KMS-11 (cell line): ENCODE data around the gene SLC37A1.

Experiments used
- H2AFZ ChIP-seq: fragments of 200-600 bp; sonication (generic); 2 replicates; pipeline ENCODE4 v1.6.1; 2016; ENCODE audit warnings: antibody characterized with exemption, mixed run types, low read depth
- H3K27ac ChIP-seq: fragments of 200-600 bp; sonication (generic); 2 replicates; pipeline ENCODE4 v1.6.1; 2016; ENCODE audit warnings: mild to moderate bottlenecking, mixed run types
- H3K27me3 ChIP-seq: fragments of 200-600 bp; sonication (generic); 2 replicates; pipeline ENCODE4 v1.6.1; 2017; ENCODE audit warnings: mild to moderate bottlenecking, low read depth, mixed run types, moderate library complexity; ENCODE audit not compliant: insufficient read depth
- H3K36me3 ChIP-seq: fragments of 200-600 bp; sonication (generic); 2 replicates; pipeline ENCODE4 v1.6.1; 2017; ENCODE audit warnings: mild to moderate bottlenecking, mixed run types; ENCODE audit not compliant: insufficient read depth
- H3K4me1 ChIP-seq: fragments of 200-600 bp; sonication (generic); 2 replicates; pipeline ENCODE4 v1.6.1; 2016; ENCODE audit warnings: mild to moderate bottlenecking, low read depth, mixed run types; ENCODE audit not compliant: poor library complexity, severe bottlenecking
- H3K4me2 ChIP-seq: fragments of 200-600 bp; sonication (generic); 2 replicates; pipeline ENCODE4 v1.7.0; 2016; ENCODE audit warnings: mild to moderate bottlenecking, mixed run types
- H3K4me3 ChIP-seq: fragments of 200-600 bp; sonication (generic); IDR thresholded peaks from 2 replicates; pipeline ENCODE4 v1.6.1; 2017; ENCODE audit warnings: low read depth, low read length, mixed read lengths; ENCODE audit not compliant: insufficient read depth
- H3K79me2 ChIP-seq: fragments of 200-600 bp; sonication (generic); 2 replicates; pipeline ENCODE4 v1.6.1; 2016; ENCODE audit warnings: low read depth, mixed run types; ENCODE audit not compliant: insufficient read depth
- H3K9ac ChIP-seq: fragments of 200-600 bp; sonication (generic); 2 replicates; pipeline ENCODE4 v1.6.1; 2016; ENCODE audit warnings: mild to moderate bottlenecking, mixed run types
- H4K20me1 ChIP-seq: fragments of 200-600 bp; sonication (generic); 2 replicates; pipeline ENCODE4 v1.6.1; 2016; ENCODE audit warnings: mild to moderate bottlenecking, mixed run types; ENCODE audit not compliant: insufficient read depth
- TF ChIP-seq, protein P1 (sequence below): fragments of 200-600 bp; sonication (generic); conservative IDR thresholded peaks from 2 replicates; pipeline ENCODE4 v1.6.1; 2017; ENCODE audit warnings: low read depth, mild to moderate bottlenecking, antibody characterized with exemption, low read length, moderate library complexity, mixed read lengths

Gene SLC37A1

DNA sequence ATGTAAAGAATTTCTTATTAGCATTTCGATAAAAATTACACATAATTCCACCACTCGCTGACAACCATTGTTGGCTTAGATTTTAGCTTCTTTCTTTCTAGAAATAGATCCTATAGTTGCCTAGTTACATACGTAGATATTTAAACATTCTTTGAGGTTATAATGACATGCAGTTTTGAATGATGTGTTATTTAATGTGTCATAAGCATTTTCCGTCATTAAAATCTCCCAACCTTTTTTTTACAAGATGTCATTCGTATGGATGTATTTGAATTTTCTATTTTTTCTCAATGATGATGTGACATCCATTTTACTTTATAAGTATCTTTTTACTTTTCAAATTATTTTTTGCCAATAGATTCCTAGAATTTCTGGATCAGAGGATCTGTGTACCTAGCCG is 44.7 kb downstream of the SLC37A1 start:
- Histone ChIP-seq H3K27me3 (no peaks in the 10 kb centered on the region), H3K4me2 (no peak overlapping the region), H3K36me3 (no peaks in the 10 kb centered on the region), H3K4me1 (no peaks in the 10 kb centered on the region), H3K79me2 (no peaks in the 10 kb centered on the region), H2AFZ (no peak overlapping the region), H3K9ac (no peak overlapping the region), H3K4me3 (no peak overlapping the region), H4K20me1 (no peaks in the 10 kb centered on the region), H3K27ac (no peak overlapping the region)
- TF ChIP-seq, protein P1, sequence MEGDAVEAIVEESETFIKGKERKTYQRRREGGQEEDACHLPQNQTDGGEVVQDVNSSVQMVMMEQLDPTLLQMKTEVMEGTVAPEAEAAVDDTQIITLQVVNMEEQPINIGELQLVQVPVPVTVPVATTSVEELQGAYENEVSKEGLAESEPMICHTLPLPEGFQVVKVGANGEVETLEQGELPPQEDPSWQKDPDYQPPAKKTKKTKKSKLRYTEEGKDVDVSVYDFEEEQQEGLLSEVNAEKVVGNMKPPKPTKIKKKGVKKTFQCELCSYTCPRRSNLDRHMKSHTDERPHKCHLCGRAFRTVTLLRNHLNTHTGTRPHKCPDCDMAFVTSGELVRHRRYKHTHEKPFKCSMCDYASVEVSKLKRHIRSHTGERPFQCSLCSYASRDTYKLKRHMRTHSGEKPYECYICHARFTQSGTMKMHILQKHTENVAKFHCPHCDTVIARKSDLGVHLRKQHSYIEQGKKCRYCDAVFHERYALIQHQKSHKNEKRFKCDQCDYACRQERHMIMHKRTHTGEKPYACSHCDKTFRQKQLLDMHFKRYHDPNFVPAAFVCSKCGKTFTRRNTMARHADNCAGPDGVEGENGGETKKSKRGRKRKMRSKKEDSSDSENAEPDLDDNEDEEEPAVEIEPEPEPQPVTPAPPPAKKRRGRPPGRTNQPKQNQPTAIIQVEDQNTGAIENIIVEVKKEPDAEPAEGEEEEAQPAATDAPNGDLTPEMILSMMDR, result no peak

DNA sequence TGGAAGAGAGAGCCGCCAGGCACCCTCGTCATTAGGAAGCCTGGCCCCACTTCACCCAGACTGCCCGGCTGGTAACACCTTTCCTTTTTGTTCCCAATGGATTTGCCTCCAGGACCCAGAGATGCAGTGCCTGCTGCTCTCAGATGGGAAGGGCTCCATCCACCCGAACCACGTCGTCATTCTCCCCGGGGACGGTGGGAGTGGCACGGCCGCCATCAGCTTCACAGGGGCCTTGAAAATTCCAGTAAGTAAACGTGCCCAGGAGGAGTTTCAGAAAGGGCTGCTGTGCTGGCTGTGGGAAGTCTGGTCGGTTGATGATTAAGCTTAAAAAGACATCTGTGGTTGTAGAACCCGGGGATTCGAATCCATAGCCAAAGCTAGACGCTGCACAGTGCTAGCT is 45.2 kb downstream of the SLC37A1 start:
- no peaks in the 10 kb centered on the region for H3K36me3 ChIP-seq
- no peaks in the 10 kb centered on the region for H4K20me1 ChIP-seq
- no peak overlapping the region for H3K27ac ChIP-seq
- no peak overlapping the region for H3K4me3 ChIP-seq
- H3K9ac ChIP-seq, result no peak overlapping the region
- TF ChIP-seq, protein P1, result no peak
- H3K79me2 ChIP-seq, result no peaks in the 10 kb centered on the region
- H3K27me3 ChIP-seq, result no peaks in the 10 kb centered on the region
- H3K4me2 ChIP-seq, result no peak overlapping the region
- no peak overlapping the region for H2AFZ ChIP-seq
- no peaks in the 10 kb centered on the region for H3K4me1 ChIP-seq

DNA sequence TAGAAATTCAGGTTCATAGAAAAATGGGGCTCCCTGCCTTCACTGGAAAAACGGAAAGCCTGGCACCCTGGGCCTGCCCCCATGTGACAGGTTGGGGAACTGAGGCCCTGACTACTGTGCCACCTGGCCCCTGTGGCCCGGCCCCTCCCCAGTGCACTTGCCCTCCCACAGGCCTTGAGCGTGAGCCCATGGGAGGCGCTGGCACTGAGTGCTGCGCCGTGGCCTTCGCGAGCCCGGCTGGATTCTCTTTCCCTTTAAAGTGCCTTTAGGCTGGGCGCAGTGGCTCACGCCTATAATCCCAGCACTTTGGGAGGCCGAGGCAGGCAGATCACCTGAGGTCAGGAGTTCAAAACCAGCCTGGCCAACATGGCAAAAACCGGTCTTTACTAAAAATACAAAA is 45.7 kb downstream of the SLC37A1 start:
- no peak overlapping the region for H3K9ac ChIP-seq
- no peaks in the 10 kb centered on the region for H4K20me1 ChIP-seq
- no peaks in the 10 kb centered on the region for H3K36me3 ChIP-seq
- TF ChIP-seq, protein P1, result no peak
- no peak overlapping the region for H3K27ac ChIP-seq
- no peaks in the 10 kb centered on the region for H3K27me3 ChIP-seq
- no peaks in the 10 kb centered on the region for H3K79me2 ChIP-seq
- no peaks in the 10 kb centered on the region for H3K4me1 ChIP-seq
- no peak overlapping the region for H2AFZ ChIP-seq
- H3K4me3 ChIP-seq, result no peak overlapping the region
- no peak overlapping the region for H3K4me2 ChIP-seq

DNA sequence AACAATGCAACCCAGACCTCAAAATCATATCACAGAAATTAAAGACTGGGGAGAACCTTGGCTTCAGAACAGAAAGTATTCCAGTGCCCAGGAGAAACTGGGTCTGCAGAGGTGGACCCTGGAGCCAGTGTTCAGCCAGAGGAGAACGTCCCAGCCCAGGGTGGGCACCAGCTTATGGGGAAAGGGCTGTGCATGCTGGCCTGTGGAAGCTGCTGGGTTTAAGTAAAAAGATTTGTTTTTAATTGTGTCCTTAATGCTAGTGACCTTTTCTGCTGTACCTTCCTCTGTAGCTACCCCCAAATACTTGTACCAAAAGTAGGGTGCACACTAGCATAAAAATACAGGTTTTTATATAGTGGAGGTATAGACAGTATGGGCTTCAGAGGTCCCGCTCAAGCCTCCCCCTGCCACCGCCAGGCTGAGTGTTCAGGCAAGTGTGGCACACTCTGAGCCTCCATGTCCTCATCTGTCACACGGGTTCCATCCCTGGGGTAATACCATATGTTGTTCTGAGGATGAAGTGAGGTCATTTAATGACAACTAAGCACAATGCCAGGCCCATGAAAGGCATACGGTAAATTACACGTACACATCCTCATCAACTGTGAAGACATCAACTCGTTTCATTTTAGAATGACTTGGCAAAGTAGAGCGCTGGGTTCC is 47.0 kb downstream of the SLC37A1 start:
- Histone ChIP-seq H3K4me2 (no peak overlapping the region), H3K4me1 (no peaks in the 10 kb centered on the region), H3K9ac (no peak overlapping the region), H2AFZ (no peak overlapping the region), H3K27ac (no peak overlapping the region), H3K36me3 (no peaks in the 10 kb centered on the region), H3K27me3 (no peaks in the 10 kb centered on the region), H3K4me3 (no peak overlapping the region), H3K79me2 (no peaks in the 10 kb centered on the region), H4K20me1 (no peaks in the 10 kb centered on the region)
- TF ChIP-seq, protein P1, result no peak
